ENCODE measurements around the gene PDE9A.

The PDE9A gene

DNA sequence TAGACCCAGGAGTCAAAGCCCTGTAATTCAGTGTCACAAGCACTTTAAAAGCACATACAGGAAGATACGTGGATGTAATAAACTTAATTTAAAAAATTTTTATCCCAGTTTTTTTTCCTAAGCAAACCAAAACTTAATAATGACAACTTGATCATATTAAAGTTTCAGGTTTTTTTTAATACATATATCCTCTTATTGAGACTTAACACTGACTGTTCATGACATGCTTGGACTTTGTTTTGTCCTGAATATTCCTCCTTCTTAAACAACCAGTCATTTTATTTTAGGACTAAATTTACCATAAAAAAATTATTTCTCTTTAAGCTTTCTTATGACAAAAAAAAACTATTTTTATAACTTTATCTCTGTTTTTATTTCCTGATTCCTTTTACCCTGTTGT lies 161.8 kb downstream of the PDE9A start:
- no peak for TF ChIP-seq EGR1 (IDR thresholded peaks at IDR 0.05)
- TF ChIP-seq, protein P1, sequence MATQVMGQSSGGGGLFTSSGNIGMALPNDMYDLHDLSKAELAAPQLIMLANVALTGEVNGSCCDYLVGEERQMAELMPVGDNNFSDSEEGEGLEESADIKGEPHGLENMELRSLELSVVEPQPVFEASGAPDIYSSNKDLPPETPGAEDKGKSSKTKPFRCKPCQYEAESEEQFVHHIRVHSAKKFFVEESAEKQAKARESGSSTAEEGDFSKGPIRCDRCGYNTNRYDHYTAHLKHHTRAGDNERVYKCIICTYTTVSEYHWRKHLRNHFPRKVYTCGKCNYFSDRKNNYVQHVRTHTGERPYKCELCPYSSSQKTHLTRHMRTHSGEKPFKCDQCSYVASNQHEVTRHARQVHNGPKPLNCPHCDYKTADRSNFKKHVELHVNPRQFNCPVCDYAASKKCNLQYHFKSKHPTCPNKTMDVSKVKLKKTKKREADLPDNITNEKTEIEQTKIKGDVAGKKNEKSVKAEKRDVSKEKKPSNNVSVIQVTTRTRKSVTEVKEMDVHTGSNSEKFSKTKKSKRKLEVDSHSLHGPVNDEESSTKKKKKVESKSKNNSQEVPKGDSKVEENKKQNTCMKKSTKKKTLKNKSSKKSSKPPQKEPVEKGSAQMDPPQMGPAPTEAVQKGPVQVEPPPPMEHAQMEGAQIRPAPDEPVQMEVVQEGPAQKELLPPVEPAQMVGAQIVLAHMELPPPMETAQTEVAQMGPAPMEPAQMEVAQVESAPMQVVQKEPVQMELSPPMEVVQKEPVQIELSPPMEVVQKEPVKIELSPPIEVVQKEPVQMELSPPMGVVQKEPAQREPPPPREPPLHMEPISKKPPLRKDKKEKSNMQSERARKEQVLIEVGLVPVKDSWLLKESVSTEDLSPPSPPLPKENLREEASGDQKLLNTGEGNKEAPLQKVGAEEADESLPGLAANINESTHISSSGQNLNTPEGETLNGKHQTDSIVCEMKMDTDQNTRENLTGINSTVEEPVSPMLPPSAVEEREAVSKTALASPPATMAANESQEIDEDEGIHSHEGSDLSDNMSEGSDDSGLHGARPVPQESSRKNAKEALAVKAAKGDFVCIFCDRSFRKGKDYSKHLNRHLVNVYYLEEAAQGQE (IDR thresholded peaks at IDR 0.05; ENCODE audit: low read depth), result no peak
- TF ChIP-seq TEAD4 (IDR thresholded peaks at IDR 0.05), result no peak
- TF ChIP-seq FOXM1 (IDR thresholded peaks at IDR 0.05; ENCODE audit: borderline replicate concordance, low read depth), result no peak
- TF ChIP-seq TCF12 (IDR thresholded peaks at IDR 0.05; ENCODE audit: low read depth), result no peak

DNA sequence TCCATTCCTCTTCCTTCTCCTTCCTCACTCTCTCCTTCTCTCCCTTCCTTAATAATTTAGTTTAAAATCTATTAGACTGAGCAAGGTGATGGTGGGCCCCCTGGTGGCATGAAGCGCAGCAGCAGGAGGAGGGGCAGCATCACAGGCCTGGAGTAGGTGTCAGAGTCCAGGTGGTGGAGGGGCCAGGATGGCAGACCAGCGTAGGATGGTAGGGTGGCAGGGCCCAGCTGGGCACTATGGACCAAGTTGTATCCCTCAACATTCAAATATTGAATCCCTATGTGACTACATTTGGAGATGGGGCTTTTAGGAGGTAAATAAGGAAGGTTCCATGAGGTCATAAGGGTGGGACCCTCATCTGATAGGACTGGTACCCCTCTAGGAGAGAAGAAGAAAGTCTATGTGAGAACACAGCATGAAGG lies 164.9 kb downstream of the PDE9A start:
- TF ChIP-seq RAD21 (IDR thresholded peaks at IDR 0.05; ENCODE audit: low read depth) (peak; percentile 93), CEBPB (IDR thresholded peaks at IDR 0.05) (no peak)

- TF ChIP-seq EP300 (IDR thresholded peaks at IDR 0.05; ENCODE audit: borderline replicate concordance) (no peak), TCF12 (IDR thresholded peaks at IDR 0.05; ENCODE audit: low read depth) (no peak), USF1 (IDR thresholded peaks at IDR 0.05) (no peak)
These were observed 166.6 kb downstream of the PDE9A start for GRCh38 chr21:42819861-42820615.

GRCh38 chr21:42820616-42821465 lies 167.4 kb downstream of the PDE9A start:
- TF ChIP-seq YY1 (IDR thresholded peaks at IDR 0.05; ENCODE audit: low read depth) (no peak), TEAD4 (IDR thresholded peaks at IDR 0.05) (no peak), CEBPB (IDR thresholded peaks at IDR 0.05) (no peak), RAD21 (IDR thresholded peaks at IDR 0.05; ENCODE audit: low read depth) (no peak)

Data from Ishikawa (cell line).